Eye (tissue), 1 donor: ENCODE data around the gene ST6GAL2.

Experiments used
- DNase-seq: peaks from one replicate; pipeline ENCODE4 v3.0.0-alpha.2; 2015

The ST6GAL2 gene

DNA sequence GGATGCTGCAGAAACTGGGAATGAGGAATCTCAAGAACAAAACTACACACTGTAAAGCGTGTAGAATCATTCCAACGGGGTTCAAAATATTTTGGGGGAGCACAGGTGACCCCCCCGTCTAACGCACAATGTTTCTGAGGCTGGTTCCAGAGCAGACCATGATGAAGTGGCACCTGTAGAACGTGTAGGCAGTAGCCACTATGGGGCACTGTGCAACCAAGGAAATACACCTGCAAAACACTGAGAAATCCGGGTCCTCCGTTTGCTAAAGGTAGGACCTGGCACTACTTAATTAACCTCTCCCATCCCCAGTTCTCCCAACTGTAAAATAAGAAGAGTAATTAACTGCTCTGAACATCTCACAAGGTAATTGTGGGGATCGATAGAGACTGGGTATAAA is 22.6 kb downstream of the ST6GAL2 start:
- DNase-seq, result no peak

DNA sequence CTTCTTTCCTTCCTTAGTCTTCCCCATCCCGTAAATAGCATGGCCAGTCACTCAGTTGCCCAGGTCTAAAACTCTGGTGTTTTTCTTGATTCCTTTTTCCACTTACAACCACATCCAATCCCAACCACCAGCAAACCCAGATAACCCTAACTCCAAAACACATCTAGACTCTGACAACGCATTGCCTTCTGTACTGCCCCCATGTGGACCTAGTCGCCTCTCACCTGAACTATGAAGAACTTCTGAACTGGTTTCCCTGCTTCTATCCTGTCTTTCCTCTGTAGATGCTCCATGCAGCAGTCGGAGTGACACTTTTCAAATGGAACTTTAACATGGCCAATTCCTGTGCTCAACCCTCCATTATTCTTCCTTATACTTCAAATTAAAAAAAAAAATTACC is 26.5 kb downstream of the ST6GAL2 start:
- DNase-seq, result no peak

DNA sequence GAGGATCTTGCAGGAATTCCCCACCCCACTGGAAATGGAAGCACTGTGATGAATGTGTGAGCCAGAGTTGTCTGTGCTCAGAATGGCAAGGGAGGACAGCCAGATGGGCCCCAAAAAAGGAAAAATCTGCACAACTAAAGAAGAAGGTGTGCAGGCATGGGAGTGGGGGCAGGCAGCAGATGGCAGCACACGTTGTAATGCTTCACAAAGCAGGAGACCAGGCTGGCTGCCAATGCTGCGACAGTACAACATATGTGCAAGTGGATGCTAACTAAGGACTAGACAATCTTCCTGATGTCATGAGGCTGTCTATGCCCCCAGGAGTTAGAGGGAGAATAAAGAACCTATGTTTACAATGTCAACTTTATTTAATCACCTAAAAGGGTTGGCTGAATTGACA is 27.2 kb downstream of the ST6GAL2 start:
- no peak for DNase-seq

DNA sequence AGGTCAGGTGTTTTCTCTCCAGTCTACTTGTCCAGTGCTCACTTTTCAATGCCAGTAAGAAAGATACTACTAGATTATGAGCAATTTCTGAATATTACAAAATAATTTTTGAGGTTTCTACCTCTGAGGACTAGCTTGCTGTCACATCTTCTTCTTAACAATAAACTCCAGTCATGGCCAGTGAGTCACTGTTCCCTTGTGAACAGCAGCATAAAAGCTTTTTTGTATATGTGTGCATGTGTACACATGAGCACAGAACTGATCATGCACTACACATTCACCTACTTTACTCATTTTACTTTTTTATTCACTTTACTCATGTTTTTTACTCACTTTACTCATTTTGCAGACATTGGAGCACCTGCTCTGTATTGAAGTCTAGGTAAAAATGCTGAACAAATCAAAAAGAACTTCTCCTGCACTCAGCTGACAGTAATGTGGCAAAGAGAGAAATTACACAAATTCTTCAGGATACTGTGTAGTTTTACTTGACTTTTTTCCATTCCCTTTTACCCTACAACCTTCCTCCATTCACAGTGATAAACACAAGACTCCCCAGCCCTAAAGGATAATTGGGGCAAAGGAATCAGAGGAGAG is 28.0 kb downstream of the ST6GAL2 start:
- DNase-seq, result no peak

DNA sequence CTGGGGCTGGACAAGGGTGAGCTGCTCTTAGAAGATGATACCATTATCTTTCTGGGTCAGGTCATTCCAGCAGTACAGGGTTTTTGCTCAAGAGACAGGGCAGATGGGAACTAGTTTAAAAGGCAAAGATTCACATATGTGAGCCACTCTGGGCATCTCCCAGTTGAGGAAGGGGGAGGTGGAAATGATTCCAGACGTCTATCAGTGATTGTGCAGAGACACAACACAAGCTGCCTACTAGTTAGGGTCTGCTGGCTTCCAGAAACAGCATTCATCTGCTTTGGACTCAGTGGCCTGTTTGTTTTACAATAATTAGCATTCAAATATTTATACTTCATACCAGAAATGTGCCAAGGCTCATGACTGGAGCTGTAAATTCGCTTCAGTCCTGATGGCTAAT is 32.3 kb downstream of the ST6GAL2 start:
- no peak for DNase-seq

DNA sequence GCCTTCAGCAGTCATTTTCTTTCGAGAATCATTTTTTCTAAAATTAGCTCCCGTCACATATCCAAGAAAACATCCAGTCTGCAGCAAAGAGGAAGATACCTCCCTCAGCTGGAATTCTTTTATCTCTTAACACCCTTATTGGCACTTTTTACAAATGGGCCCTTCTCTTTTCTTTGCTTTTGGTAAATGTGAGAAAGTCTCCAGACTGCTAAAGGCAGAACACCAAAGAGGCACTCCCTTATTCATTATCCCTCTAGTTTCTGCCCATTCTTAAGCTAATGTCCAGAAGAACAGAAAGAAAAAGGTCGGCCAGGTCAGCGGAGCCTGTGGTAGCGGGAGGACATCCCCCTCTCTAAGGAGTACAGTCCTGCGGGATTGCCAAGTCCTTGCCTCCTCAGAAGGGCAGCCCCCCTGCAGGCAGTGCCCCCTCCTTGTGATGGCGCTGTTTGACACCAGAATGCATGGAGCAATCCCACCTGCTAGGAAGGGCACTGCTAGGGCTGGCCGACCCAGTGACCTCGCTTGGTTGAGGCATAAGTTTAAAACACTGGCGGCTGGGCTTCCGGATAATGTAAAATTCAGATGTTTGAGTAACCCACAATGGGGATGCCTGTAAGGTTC is 34.0 kb downstream of the ST6GAL2 start:
- DNase-seq, result no peak

DNA sequence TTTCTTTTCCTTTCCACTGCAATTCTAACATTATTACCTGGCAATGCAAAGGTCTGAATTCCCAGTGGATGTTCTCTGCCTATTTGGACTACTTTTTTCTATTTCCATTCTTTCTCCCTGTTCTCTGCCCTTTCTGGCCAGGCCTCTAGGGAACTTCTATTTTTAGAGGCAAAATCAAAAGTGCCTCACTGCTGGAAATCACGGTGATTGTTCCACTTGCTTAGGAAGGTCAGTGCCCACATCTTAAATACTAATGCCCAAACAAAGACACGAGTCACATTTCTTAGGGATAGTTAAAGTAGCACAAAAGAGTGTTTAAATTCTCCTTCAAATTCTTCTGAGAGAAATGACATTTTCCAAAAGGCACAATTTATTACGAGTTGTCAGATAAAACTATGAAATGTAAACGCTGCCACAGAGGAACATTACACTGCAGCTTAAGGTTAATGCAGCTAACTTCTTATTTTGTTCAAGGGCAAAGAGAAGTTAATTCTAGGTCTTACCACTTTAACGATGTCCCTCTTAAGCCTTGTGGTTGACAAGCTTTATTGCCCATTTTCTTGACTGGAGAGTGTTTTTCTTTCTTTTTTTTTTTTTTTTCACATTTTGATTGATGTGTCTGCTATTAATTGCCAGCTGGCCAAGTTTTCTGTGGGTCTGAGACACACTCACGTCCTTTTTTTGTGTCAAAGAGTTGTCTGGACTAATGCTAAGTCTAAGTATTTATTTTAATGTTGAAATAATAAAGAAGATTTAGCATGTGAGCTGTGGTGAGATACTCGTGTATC is 34.7 kb downstream of the ST6GAL2 start:
- no peak for DNase-seq

DNA sequence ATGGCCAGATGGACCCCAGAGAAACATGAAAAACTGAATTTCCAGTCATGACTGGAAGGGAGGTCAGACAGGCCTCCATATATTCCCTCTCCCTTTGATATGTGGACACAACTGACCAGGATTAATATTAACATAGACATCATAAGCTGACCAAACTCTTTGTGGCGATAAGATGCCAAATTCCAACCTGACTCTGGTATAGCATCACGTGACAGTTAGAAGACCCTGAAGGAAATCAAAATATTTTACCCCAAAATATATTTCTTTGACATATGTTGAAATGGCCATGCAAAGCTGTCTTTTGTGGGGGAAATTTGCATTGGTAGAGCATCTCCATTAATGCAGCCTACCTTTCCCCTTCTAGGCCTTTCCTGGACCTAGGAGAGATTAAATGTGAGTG is 36.7 kb downstream of the ST6GAL2 start:
- DNase-seq, result no peak

DNA sequence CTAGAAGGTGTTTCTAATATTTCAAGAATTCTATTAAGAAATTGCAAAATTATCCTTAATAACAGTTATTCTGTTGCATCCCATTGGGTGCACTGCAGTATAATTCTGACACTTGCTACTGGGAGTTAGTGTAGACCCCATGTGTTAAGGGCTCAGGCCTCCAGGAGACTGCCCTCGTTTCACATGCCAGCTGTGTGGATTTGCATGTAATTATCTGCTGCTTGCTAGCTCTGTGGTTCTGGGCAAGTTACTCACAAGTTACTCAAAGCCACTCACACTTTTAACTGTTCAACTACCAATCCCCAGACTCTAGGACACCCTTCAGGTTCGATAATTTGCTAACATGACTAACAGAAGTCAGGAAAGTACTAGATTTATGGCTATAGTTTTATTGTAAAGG is 38.6 kb downstream of the ST6GAL2 start:
- DNase-seq, result no peak

DNA sequence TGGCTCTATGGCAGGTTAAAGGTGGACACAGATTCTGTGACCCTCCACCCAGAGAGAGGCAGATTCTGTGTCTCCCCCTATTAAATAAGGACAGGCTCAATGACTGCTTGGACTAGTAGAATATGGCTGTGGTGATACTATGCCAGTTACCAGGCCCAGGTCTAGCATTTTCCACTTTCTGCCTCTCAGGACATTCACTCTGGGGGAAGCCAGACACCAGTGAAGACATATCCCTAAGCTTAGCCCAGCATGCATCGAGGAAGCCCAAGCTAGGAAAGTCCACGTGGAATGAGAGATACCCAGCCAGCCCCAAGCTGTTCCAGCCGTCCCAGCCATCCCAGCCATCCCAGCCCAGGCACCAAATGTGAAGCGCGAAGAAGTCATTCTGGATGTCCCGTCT is 40.3 kb downstream of the ST6GAL2 start:
- no peak for DNase-seq

DNA sequence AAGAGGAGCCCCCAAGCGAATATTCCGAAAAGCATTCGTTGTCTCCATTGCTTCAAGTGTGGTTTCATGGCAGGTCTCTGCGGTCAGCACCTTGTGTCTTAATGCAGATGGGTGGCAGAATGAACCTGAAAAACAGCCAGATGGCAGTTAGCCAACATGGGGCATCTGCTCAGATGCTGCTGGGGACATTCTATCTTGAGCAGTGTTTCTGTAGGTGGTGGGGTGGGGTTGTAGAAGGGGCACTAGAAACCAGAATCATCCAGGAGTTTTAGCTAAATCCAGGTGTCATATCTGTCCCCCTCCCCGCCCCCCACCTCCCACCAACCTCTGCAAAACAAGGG is 42.1 kb downstream of the ST6GAL2 start:
- no peak for DNase-seq

DNA sequence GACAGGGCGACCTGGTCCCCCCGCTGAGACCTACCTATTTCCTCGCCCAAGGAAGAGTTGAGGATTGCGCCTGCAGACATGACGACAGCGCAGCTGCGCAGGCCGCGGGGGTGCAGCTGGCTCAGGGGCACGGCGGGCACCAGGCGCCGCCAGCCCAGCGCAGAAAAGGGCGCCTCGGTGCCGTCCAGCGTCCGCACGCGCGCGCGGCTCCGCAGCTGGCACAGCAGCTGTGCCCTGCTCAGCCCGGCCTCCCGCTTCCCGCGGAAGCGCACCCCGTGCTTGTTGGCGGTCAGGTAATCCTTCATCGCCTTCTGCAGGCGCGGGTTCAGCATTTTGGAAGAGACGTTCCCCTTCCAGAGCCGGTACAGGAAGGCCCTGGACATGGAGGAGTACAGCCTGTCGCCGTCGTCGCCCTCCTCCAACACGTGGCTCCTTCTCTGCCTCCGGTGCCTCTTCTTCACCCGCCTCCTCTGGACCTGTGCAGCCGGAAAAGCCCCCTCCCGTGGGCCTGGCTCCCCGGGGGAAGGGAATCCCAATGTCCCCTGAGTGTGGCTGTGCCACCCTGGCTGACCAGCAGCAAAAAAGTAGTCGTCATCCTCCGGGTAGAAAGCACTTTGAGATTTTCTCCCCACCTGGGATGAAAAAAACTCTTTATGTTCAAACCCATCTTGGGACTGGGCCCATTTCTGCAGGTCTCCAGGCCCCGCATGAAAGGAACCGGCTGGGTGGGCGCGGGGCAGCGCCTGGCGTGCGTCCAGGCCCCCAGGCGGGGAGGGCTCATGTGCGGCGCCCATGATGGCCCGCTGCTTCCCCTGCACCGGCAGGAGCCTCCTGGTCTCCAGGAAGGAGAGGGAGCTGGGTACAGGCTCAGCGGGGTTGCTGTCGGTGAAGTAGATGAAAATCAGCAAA is 42.7 kb downstream of the ST6GAL2 start:
- DNase-seq, result no peak

DNA sequence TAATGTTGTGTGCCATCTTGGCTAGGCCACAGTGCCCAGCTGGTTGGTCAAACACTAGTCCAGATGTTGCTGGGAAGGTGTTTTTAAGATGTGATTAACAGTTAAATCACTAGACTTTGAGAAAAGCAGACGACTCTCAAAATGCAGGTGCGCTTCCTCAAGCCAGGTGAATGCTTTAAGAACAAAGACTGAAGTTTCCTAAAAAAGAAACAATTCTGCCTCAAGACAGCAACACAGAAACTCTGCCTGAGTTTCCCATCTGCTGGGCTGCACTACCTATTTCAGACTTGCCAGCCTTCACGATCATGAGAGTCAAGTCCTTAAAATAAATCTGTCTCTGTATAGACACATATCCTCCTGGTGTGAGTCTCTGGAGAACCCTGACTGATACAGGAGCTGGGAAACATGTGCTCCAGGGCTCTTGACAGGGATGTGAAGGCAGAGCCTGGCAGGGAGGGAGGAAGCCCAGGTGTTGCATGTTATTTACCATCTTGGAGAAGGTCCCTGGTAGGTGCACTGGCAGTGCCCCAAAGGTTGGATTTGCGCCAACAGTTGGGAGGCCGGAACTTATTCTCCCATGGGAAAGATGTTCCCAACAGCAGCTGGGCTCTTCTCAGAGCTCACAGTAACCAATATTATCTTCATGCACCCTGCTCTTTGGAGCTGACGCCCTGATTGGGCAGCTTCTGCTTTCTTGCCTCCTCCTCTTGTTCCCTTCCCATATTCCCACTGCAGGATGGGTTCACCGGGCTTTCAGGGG is 43.9 kb downstream of the ST6GAL2 start:
- DNase-seq, result no peak

DNA sequence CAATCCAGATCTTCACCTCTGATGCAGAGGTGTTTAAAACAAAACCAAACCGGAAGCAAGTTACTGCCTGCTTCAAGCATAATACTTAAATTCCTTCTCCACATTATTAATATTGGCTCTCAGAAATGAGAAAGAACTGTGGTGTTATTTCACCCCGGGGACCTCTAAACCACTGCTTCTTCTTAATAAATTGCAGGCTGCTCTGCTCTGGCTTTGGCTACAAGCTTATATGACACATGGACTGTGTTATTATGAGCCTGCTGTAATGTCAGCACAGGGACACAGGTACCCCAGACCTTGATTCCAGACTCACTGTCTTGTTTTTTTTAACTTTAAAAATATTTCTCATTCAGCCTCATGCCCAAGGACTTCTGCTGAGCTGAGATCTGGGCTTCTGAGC is 45.1 kb downstream of the ST6GAL2 start:
- DNase-seq, result no peak

DNA sequence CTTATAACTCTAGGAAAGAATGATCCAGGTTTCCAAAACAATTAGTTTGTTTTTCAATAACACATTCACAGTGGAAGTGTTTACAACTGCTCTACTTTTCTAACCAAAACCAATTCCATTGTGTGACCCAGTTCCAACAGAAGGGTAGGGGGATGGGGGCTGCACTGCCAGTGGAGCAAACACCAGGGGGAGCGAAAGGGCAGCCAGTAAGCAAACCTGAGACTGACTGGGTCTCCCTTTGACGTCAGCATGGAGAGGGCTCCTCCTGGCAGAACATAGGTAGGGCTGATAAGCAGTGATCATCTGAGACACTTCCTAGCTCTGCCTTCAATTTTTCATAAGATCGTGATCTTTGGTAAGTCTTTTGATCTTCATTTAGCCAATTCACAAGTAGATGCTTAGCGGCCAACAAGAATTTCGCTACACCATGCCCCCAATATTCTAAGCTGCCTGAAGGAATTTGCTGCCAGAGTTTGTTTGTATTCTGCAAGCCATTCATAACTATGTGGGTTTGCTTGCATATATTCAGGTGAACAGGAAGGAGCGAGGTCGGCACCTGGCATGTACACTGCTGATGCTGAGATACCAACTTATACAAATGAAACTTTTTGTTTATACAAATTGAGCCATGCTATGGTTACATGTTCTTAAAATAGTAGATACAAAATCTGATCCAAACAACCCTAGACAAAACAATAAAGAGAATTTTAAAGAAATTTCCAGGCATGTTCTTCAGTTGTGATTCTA is 45.9 kb downstream of the ST6GAL2 start:
- DNase-seq, result peak; percentile 83

DNA sequence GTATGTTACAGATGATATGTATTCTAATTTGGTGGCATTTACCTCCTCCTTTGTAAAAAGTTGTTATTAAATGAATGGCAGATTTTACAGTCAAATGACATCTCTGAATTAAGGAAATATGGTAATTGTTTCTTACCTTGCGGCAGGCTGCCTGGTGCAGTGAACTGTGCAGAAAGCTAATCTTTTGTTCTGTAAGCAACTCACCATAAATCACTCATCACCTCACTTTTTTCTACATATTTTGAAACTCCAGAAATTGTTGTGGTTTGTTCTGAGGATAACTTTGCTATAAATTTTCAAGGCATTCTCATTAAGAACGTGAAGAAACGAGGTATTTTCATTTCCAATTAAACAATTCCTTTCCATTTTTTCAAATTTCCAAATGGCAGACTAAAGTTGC is 52.7 kb downstream of the ST6GAL2 start:
- DNase-seq, result no peak

DNA sequence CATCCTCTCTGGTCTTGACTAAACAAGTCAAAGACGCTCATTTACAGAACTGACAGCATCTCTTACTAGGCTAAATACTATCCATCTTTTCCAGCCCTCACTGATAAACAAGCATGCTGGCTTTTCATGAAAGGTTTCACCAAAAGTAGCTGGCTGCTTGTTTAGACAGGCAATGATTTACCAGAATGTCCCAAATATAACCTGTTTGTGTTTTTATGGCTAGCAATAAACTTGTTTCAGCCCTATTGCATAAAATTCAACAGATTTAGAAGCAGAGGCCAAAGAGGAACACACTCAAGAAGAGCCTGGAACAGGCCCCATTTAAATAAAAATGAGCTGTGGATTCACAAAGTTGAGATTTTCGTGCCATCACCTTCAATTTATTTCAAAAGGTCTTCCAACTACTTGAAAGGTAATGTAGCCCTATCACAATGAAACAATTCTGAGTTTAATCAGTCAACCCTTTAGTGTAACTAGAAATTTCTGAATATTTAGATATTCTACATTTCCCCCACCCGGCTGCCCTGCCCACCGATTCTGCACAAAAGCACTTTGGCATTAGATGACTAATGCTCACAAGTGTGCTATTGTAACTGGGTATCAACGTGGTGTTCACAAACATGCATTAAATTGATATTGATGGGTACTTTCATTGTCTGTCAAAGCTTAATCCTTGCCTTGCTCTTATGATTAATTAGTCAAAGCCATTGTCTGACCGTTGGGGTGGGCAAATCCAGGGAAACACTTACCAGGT is 54.0 kb downstream of the ST6GAL2 start:
- no peak for DNase-seq

DNA sequence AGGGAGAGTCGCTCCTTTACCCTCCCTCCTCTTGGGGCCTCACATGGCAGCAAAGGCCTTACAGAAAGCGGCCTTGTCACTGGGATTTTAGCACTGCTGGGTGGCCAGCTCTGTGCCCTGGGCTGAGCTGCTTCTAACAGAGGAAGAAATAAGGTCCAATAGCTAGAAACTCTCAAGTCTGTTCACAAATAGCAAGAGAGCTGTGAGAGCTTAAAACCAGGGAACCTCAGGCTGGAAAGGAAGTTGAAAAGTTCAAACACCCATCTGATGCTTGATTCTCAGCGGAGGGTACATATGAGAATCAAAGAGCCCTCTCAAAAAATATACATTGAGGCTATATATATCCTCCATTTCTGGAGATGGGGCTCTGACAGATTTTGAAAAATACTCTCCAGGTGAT is 54.7 kb downstream of the ST6GAL2 start:
- no peak for DNase-seq

DNA sequence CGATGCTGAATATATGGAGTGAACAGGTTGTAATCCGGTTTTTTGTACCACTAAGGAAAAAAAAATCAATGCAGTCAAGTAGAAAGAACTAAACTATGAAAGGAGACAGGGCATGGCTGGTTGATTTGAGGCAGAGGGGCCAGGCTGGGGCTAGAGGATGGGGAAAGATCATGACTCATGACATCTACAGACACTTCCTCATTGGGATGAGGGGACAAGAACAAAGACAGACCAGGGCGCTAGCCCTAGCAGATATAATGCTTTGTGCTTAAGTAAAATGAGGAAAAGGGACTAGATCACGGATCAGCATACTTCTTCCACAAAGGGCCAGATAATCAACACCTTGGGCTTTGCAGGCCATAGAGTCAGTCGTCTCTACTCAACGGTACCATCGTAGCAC is 55.8 kb downstream of the ST6GAL2 start:
- DNase-seq, result no peak

DNA sequence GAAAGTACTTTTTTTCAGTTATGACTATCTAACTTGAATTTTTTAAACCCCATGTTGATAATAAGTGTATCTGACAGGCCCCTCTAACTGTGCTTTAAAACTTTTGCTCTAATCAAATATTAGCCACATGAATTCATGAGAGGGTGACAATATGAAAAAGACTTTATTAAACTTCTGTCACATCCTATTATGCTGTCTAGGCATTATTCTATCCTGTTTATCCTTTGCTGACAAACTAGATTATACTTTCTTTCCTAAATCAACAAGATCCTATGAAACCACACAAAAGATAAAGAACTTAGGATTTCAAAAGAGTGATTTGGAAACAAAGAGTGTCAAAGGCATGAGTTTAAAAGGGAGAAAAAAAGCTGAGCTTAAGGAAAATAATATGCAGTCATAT is 57.8 kb downstream of the ST6GAL2 start:
- DNase-seq, result peak; percentile 48

DNA sequence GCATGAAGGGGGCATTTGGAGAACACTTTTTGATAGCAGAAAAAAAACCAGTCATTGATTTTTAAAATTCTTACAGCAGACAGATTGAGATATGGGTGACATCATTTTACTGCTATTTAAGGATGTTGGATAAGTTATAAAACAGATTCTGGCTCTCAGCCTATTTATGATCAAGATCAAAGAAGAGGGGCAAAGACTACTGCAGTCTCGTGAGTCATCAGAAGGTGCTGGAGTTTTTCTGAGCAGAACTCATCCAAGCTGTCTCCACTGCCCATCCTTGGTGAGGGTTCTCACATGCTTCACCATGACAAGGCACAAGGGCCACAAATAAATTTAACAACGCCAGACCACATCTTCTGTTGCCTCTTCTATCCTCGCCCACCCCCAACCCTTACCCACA is 58.8 kb downstream of the ST6GAL2 start:
- DNase-seq, result no peak
